Hematopoietic multipotent progenitor cell treated with erythropoietin and hydrocortisone succinate and interleukin-3 and kit ligand, for 8 days (in vitro differentiated cells): ENCODE measurements around the gene CMTM4.
"Not testable (repeated sequence)": the region's sequence is repeated elsewhere in the genome, so short reads cannot be mapped to it uniquely, and the experiment has no call there.

Source experiments
- DNase-seq: peaks from one replicate; pipeline ENCODE4 v3.0.0-alpha.2; 2015

Gene CMTM4

GRCh38 chr16:66703406-66704215, 7.1 kb upstream of the CMTM4 start:
- DNase-seq = no peak

DNA sequence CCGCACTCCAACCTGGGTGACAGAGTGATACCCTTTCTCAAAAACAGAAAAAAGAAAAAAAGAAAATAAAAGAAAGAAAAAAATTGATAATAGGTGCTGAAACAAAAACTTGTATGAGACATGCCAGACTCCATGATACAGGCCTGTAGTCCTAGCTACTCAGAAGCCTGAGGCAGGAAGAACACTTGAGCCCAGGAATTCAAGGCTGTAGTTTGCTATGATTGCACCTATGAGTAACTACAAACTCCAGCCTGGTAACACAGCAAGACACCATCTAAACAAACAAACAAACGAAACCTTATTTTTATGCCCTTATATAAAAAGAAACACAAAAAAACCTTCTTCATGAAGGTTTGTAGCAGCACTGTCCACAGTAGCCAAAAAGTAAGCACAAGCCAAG, 5.0 kb upstream of the CMTM4 start:
- no peak for DNase-seq

- no peak for DNase-seq
These were observed 4.5 kb upstream of the CMTM4 start for GRCh38 chr16:66701026-66701425.

DNA sequence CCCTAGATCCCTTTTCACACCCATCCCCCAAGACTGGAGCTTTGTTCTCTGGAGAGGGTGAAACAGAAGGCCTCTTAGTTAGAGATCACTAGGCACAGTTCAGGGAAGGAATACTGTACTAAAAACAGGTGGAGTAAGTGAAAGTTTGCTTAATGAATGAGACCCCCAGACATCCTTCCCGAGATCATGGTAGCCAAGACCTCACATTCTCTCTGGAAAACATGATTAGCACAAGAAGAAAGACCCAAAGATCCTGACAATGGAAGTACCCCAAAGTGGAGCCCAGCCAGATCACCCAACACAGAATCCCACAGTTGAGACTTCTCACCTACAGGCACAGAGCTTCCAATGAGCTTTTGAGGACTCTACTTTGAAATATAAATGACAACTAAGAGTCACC, 3.4 kb upstream of the CMTM4 start:
- no peak for DNase-seq

DNA sequence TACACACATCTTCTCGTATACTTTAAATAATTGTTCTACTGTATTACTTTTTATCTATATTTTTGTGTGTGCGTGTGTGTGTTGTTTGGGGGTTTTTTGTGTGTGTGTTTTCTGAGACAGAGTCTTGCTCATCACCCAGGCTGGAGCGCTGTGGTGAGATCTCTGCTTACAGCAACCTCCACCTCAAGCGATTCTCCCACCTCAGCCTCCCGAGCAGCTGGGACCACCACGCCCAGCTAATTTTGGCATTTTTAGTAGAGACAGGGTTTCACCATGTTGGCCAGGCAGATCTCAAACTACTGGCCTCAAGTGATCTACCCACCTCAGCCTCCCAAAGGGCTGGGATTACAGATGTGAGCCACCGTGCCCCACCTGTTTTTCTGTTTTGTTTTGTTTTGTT, 1.5 kb upstream of the CMTM4 start:
- no peak for DNase-seq

- DNase-seq = peak; percentile 11
These were observed 441 bp downstream of the CMTM4 start for GRCh38 chr16:66695935-66696668.

- no peak for DNase-seq
These were observed 1.0 kb downstream of the CMTM4 start for GRCh38 chr16:66695471-66695934.

- no peak for DNase-seq
These were observed 3.4 kb downstream of the CMTM4 start for GRCh38 chr16:66693149-66693548.

GRCh38 chr16:66692341-66692740, 4.2 kb downstream of the CMTM4 start:
- DNase-seq = no peak

DNA sequence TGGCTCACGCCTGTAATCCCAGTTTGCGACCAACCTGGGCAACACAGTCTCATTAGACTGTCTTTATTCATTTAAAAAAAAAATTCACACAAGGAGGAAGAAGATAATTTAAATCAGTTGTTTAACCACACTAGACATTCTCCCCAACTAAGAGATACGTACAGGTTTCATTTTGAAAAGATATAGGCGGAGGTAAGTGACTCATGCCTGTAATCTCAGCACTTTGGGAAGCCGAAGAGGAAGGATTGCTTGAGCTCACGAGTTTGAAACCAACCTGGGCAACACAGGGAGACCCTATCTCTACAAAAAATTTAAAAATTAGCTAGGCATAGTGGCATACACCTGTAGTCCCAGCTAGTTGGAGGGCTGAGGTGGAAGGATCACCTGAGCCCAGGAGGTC, 5.3 kb downstream of the CMTM4 start:
- no peak for DNase-seq

DNA sequence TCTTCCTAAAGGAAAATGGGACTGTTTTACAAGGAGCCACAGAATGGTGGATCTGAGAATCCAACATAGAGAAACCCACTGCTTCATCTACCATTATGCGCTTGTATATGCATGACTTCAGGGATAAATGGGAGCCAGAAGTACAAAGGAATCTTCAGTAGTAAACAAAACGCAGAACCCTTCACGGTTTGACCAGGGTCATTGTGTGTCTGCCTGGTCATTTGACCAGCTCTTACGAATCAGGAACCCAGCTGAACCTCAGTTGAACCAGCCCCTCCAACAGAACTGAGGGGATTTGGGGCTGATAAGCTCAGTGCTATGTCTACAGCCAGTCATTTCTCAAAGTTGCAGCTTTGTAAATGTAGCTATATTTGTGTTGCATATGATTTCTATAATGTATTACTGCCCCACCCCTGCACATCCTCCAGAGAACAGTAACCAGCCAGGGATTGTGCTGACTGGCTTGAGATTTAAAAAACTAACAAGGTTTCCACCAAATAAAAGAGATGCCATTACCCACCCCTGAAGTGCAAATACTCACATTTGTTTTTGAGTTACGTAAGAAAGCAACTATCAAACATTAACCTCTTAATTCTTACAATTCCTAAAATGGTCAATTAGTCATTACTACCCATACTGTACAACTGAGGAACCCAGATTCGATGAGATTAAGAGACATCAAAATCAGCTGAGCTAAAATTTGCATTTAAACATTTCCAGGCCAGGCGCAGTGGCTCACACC, 6.3 kb downstream of the CMTM4 start:
- DNase-seq = no peak

- no peak for DNase-seq
These were observed 7.3 kb downstream of the CMTM4 start for GRCh38 chr16:66689282-66689681.

DNA sequence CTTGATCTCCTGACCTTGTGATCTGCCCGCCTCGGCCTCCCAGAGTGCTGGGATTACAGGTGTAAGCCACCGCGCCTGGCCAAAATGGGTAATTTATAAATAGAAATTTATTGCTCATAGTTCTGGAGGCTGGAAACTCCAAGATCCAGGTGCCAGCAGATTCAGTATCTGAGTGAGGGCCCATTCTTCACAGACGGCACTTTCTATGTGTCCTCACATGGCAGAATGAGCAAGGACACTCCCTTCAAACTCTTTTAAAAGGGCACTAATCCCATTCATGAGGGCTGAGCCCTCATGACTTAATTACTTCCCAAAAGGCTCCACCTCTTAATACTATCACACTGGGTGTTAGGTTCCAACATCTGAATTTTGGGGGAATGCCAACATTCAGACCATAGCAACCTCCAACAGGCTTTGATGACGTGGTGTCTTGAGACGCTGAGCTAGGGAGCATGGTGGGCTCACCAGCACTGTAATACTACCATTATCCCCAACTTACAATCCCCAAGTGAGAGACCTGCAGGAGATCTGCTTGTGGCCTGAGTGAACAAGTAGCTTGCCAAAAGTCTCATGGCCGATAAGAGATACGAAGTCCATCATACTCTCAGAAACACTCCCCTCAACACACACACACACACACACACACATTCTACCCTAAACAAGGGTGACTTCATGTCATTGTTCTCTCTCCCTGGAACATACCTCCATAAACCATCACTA, 8.5 kb downstream of the CMTM4 start:
- no peak for DNase-seq

GRCh38 chr16:66685501-66686115, 10.9 kb downstream of the CMTM4 start:
- DNase-seq = not testable (repeated sequence)

- no peak for DNase-seq
These were observed 14.3 kb downstream of the CMTM4 start for GRCh38 chr16:66682271-66682670.

DNA sequence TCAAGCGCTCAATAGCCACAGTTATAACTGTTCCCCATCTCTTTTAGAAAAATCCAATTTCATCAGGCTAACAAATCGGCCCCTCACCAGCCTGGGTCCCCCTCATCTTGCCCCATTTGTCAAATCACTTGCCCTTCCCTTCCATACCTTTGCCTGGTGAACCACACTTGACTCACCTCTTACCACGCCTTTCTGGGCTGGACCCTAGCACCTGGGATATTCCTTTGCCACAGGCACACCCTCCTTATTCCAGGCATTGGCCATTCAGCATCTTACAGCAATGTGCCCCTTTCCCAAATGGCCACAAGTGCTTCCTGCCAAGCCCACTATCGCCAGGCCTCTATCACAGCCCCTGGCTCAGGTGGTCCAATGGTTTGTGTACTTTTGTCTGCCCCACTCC, 14.9 kb downstream of the CMTM4 start:
- no peak for DNase-seq

GRCh38 chr16:66678337-66678736, 18.2 kb downstream of the CMTM4 start:
- DNase-seq = no peak

GRCh38 chr16:66677836-66678235, 18.7 kb downstream of the CMTM4 start:
- no peak for DNase-seq

- DNase-seq = no peak
These were observed 19.4 kb downstream of the CMTM4 start for GRCh38 chr16:66677179-66677578.

- DNase-seq = no peak
These were observed 19.9 kb downstream of the CMTM4 start for GRCh38 chr16:66676599-66676998.

DNA sequence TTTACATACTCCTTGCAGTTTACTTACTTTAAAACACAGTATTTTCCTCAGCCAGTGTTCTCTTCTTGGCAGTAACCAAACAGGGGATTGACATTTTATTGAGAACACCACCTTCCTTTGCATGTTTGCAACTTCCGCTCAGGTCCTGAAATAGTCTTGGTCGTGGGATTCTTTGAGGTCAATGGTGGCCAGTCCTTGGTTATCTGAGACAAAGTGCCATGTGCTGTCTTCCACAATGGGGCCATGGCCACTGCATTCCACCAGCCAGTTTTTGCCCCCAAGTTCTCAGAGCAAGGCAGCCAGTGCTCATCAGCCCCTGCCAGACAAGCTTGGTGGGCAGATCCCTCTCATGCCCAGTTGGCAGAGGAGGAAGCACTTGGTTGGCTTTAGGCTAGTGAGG, 22.9 kb downstream of the CMTM4 start:
- no peak for DNase-seq

GRCh38 chr16:66670691-66671388, 25.7 kb downstream of the CMTM4 start:
- no peak for DNase-seq
